ENCODE data around the gene CARD14.

The CARD14 gene

DNA sequence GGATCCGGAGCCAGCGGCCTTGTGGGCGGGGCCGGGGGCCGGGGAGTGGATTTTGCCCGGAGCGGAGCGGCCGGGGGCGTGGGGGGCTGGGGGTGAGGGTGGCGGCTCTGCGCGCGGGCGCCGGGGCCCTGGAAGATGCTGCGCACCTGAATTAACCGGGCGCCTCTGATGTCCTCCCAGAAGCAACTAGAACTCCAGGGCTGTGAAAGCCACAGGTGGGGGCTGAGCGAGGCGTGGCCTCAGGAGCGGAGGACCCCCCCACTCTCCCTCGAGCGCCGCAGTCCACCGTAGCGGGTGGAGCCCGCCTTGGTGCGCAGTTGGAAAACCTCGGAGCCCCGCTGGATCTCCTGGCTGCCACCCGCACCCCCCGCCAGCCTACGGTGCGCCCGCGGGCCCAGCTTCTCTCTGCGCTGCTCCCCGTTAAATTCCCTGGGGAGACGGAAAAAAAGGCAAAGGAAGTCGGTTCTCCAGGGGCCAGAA is 50.9 kb downstream of the CARD14 start:
- no peak for DNase-seq (ENCODE audit: extremely low read depth, low read depth)
- TF ChIP-seq, protein P1, sequence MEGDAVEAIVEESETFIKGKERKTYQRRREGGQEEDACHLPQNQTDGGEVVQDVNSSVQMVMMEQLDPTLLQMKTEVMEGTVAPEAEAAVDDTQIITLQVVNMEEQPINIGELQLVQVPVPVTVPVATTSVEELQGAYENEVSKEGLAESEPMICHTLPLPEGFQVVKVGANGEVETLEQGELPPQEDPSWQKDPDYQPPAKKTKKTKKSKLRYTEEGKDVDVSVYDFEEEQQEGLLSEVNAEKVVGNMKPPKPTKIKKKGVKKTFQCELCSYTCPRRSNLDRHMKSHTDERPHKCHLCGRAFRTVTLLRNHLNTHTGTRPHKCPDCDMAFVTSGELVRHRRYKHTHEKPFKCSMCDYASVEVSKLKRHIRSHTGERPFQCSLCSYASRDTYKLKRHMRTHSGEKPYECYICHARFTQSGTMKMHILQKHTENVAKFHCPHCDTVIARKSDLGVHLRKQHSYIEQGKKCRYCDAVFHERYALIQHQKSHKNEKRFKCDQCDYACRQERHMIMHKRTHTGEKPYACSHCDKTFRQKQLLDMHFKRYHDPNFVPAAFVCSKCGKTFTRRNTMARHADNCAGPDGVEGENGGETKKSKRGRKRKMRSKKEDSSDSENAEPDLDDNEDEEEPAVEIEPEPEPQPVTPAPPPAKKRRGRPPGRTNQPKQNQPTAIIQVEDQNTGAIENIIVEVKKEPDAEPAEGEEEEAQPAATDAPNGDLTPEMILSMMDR (IDR thresholded peaks at IDR 0.05; ENCODE audit: low read depth, low read length), result no peak

DNA sequence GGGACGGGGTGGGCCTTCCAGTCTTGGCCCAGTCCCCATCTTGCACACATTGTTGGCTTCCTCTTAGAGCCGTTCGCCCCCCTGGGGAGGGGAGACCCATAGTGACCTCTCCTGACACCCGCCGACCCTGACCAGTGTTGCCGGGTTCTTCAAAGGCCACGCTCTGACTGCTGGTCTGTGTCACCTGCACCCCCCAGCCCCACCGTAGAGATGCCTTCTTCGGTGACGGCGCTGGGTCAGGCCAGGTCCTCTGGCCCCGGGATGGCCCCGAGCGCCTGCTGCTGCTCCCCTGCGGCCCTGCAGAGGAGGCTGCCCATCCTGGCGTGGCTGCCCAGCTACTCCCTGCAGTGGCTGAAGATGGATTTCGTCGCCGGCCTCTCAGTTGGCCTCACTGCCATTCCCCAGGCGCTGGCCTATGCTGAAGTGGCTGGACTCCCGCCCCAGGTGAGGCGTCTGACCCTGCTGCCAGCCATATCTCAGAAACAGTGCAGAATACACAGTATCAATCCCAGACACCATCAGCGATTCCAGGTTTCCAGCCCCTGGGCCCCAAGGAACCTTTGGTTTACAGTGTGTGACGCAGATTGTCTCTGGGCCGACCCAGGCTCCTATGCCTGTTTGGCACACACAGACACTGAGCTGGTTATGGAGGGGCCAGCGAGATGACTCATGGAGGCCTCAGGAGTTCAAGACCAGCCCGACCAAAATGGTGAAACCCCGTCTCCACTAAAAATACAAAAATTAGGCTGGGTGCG is 51.7 kb downstream of the CARD14 start:
- TF ChIP-seq, protein P1 (IDR thresholded peaks at IDR 0.05; ENCODE audit: low read depth, low read length), result no peak
- no peak for DNase-seq (ENCODE audit: extremely low read depth, low read depth)

DNA sequence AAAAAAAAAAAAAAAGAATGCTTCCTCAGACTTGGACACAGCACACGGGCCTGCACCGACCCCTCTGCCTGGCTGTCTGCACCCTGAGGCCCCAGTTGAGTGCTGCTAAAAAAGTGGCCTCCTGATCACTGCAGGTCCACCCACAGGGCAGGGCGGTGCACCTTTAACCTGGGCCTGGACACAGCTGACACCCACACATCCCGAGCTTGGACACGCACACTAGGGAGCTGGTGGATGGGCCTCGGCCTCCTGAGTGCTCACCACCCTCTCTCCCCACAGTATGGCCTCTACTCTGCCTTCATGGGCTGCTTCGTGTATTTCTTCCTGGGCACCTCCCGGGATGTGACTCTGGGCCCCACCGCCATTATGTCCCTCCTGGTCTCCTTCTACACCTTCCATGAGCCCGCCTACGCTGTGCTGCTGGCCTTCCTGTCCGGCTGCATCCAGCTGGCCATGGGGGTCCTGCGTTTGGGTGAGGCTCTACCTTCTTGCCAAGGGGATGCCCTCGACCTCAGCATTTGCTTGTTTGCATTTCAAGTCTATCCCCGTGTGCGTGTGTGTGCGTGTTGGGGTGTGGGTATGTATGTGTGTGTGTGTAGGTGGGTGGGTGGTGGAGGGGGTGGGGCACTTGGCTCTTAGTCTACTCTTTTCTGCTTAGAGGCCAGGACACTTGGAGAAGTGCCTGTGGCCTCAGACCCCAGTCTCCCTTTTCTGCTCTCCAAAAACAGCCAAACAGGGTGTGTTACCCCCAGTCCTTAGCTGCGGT is 52.7 kb downstream of the CARD14 start:
- no peak for DNase-seq (ENCODE audit: extremely low read depth, low read depth)
- TF ChIP-seq, protein P1 (IDR thresholded peaks at IDR 0.05; ENCODE audit: low read depth, low read length), result no peak

DNA sequence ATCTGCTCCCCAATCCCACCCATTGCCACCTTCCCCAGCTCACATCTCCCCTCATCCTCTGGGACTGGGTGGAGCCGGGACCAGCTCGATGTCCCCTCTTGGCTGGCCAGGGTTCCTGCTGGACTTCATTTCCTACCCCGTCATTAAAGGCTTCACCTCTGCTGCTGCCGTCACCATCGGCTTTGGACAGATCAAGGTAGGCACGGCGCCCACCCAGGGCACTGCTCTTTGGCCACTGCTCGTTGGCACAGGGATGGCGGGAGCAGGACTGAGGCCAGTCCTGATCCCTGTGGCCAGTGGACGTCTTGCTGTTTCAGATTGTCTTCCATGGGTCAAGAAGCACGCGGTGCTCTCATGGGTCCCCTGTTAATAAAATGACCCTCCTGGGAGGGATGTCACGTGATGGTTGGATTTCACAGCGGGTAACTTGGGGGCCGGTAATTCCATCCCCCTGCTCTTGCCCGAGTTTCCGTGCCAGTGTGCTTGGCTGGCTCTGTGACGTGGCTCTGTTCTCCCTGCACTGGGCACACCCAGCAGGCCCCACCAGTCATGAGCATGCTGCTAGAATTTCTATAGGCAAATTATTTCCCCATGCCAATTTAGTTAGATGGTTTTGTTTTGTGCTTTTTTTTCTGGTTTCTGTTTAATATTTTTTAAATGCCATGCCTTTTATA is 53.4 kb downstream of the CARD14 start:
- TF ChIP-seq, protein P1 (IDR thresholded peaks at IDR 0.05; ENCODE audit: low read depth, low read length), result no peak

DNA sequence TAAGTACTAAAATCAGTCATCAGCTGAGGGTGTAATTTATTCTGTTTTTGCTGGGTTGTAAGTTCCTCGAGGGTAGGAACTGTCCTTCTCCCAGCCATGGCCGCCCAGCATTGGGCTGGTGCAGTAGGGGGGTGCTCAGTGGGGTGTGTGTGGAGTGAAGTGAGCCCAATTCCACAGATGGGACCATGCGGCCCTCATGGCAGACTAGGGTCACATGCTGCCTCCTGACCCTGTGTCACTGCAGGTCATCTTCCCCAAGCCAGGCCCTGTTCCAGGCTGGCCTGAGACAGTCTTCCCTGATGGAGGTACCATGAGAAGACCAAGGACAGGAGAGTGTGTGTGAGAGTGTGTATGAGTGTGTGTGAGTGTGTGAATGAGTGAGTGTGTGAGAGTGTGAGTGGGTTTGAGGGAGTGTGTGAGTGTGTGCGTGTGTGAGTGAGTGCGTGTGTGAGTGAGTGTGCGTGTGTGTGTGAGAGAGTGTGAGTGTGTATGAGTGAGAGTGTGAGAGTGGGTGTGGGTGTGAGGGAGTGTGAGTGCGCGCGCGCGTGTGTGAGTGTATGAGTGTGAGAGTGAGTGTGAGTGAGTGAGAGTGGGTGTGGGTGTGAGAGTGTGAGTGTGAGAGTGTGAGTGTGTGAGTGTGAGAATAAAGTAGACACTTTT is 54.1 kb downstream of the CARD14 start:
- DNase-seq (ENCODE audit: extremely low read depth, low read depth), result no peak
- TF ChIP-seq, protein P1 (IDR thresholded peaks at IDR 0.05; ENCODE audit: low read depth, low read length), result no peak

More for the DNA sequence above, 53.4 kb downstream of the CARD14 start:
- no peak for DNase-seq (ENCODE audit: extremely low read depth, low read depth)

DNA sequence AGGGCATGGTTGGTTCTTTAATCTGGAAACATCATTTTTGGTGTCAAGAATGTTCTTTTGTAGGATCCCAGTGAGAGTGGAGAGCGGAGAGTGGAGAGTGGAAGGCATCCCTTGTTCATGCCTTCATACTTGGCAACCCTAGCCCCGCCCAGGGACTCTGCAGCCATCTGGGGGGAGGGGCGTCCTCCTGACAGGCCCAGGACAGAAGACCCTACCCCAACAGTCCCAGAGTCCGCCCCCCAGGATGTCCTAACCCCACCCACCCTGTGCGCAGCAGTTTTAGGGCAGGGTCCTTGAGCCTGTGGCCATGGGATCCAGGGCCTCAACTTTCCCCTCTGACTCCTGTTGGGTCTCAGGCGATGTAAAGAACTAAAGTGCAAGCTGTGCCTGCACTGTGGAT is 54.9 kb downstream of the CARD14 start:
- DNase-seq (ENCODE audit: extremely low read depth, low read depth), result no peak
- TF ChIP-seq, protein P1 (IDR thresholded peaks at IDR 0.05; ENCODE audit: low read depth, low read length), result no peak

Measured in AG09319 (cell line).